ENCODE measurements around the gene RSRC2. TPM values are rescaled to one million over a fixed set of nuclear protein-coding genes. Genes with fewer than 3 reads are reported as not detected.

RSRC2 gene
- total RNA-seq, 6 experiments from 2014 or later: 17.6 to 27.7 (median 23.4) TPM

DNA sequence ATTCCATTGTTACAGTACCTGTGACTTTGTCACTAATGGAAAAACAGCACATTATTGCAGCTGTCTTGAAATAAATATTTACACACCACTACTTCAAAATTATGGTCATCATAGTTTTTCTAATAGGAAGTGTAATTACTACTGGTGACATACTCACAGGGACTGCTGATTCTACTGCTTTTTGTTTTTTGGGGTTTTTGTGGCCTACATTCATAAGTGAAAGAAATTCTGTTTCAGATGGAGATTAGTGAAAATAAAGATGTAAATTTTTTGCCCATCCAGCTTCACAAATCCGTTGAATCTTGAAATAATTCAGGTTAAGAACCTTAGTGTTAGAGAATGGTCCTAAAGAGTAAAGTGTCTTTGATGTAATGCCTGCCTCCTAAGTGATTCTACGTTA lies 17.8 kb upstream of the RSRC2 start:
- Histone ChIP-seq H3K27me3 (no peaks in the 10 kb centered on the region), H3K4me3 (no peak overlapping the region), H3K36me3 (no peaks in the 10 kb centered on the region), H3K9me3 (no peaks in the 10 kb centered on the region), H3K27ac (no peak overlapping the region), H3K4me1 (no peaks in the 10 kb centered on the region)
- TF ChIP-seq, protein P1, sequence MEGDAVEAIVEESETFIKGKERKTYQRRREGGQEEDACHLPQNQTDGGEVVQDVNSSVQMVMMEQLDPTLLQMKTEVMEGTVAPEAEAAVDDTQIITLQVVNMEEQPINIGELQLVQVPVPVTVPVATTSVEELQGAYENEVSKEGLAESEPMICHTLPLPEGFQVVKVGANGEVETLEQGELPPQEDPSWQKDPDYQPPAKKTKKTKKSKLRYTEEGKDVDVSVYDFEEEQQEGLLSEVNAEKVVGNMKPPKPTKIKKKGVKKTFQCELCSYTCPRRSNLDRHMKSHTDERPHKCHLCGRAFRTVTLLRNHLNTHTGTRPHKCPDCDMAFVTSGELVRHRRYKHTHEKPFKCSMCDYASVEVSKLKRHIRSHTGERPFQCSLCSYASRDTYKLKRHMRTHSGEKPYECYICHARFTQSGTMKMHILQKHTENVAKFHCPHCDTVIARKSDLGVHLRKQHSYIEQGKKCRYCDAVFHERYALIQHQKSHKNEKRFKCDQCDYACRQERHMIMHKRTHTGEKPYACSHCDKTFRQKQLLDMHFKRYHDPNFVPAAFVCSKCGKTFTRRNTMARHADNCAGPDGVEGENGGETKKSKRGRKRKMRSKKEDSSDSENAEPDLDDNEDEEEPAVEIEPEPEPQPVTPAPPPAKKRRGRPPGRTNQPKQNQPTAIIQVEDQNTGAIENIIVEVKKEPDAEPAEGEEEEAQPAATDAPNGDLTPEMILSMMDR (IDR thresholded peaks at IDR 0.05): no peak
- no peak for TF ChIP-seq POLR2A (IDR thresholded peaks at IDR 0.05)
- DNase-seq: no peak
- no peak for ATAC-seq
- WGBS (ENCODE audit: insufficient coverage, low coverage, low lambda C conversion rate, missing lambda C conversion rate): 93% methylated on average over 2 of the region's 2 CpGs
- intact Hi-C loops (cut with DNase I): no loop called here

DNA sequence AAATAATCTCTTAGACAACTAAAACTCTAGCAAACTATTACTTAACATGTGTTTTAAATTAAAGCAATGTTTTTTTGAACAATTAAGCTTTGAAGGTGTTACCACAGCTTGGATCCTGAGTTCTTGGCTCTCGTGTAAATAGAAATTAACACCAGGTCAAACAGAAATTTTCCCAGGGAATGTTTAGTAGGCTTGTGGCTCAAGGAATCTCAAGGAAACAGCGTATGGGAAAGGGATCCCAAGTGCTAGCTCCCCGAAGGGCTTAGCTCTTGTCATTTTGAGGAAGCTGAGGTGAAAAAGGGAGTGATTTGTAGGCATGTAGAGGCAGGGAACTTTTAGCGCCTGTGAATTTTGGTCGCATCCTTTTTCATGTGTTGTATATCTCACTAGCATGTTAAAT lies 11.8 kb upstream of the RSRC2 start:
- 98% methylated on average over 4 of the region's 5 CpGs for whole genome bisulfite sequencing (ENCODE audit: insufficient coverage, low coverage, low lambda C conversion rate, missing lambda C conversion rate)
- no peaks in the 10 kb centered on the region for H3K4me1 ChIP-seq
- no peaks in the 10 kb centered on the region for H3K36me3 ChIP-seq

DNA sequence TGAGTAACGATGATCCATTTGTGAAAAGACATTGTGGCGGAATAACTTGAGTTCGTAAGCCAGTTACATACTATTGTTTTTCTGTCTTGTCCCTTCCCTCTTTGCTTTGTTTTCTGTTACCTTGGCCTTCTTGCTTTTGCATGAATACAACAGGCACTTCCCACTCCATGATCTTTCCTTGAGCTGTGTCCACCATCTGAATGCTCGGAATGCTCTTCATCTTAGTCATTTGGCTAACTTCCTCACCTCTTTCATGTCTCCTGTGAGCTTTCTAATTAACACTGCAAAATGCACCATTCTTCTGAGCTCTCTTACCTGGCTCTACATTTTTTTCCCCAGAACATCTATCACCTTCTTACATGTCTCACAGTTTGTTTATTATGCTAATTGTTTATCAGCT lies 10.3 kb upstream of the RSRC2 start:
- DNase-seq (no peak), ATAC-seq (no peak)
- Histone ChIP-seq H3K4me1 (no peaks in the 10 kb centered on the region), H3K27ac (no peak overlapping the region), H3K36me3 (no peaks in the 10 kb centered on the region), H3K4me3 (no peak overlapping the region), H3K9me3 (no peaks in the 10 kb centered on the region), H3K27me3 (no peaks in the 10 kb centered on the region)
- TF ChIP-seq, protein P1 (IDR thresholded peaks at IDR 0.05): no peak
- TF ChIP-seq POLR2A (IDR thresholded peaks at IDR 0.05): no peak
- intact Hi-C loops (cut with DNase I): no loop called here
- 97% methylated on average over 4 of the region's 4 CpGs for WGBS (ENCODE audit: insufficient coverage, low coverage, low lambda C conversion rate, missing lambda C conversion rate)

More for the DNA sequence above, 11.8 kb upstream of the RSRC2 start:
- Histone ChIP-seq H3K27me3 (no peaks in the 10 kb centered on the region), H3K9me3 (no peaks in the 10 kb centered on the region), H3K4me3 (no peak overlapping the region), H3K27ac (no peak overlapping the region)
- TF ChIP-seq, protein P1 (IDR thresholded peaks at IDR 0.05): no peak
- TF ChIP-seq POLR2A (IDR thresholded peaks at IDR 0.05): no peak
- no peak for ATAC-seq
- intact Hi-C loops (cut with DNase I): no loop called here
- no peak for DNase-seq

DNA sequence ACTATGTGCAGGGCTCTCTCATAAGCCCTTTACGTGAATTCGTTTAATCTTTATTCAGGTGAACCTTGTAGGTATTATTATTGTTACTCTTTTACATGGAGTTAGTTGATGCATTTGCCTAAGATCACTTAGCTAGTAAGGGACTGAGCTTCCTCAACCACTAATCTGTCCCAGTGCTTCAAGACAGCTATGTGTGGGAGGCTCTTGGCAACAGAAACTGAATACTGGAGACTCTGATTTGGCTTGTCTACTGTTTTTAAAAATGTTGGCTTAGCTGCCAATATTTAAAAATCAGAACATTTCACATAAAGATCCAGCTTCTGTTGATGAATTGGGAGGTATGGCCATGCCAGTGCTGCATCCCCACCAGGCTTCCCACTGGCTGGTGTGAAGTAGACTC lies 7.1 kb upstream of the RSRC2 start:
- intact Hi-C loops (cut with DNase I): no loop called here
- ATAC-seq: no peak
- WGBS (ENCODE audit: insufficient coverage, low coverage, low lambda C conversion rate, missing lambda C conversion rate): 100% methylated on average over 2 of the region's 2 CpGs
- Histone ChIP-seq H3K27me3 (no peaks in the 10 kb centered on the region), H3K36me3 (no peaks in the 10 kb centered on the region), H3K4me1 (no peaks in the 10 kb centered on the region), H3K9me3 (no peaks in the 10 kb centered on the region), H3K4me3 (no peak overlapping the region), H3K27ac (no peak overlapping the region)
- DNase-seq: no peak
- TF ChIP-seq POLR2A (IDR thresholded peaks at IDR 0.05): no peak
- TF ChIP-seq, protein P1 (IDR thresholded peaks at IDR 0.05): no peak

DNA sequence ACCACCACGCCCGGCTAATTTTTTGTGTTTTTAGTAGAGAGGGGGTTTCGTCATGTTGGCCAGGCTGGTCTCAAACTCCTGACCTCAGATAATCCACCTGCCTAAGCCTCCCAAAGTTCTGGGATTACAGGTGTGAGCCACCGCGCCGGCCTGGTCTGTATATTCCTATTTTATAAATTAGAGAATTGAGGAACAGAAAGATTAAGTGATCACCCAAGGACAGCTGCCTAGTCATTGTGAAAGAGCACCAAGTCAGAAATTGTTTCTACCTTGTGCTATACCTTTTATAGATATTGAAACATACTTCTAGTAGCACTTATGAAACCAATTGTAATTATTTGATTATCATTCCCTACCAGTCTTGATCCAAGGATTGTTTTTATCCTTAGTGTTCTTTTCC lies 2.3 kb upstream of the RSRC2 start:
- TF ChIP-seq, protein P1 (IDR thresholded peaks at IDR 0.05): no peak
- no peak for TF ChIP-seq POLR2A (IDR thresholded peaks at IDR 0.05)
- H3K27ac ChIP-seq: no peak overlapping the region
- H3K9me3 ChIP-seq: no peaks in the 10 kb centered on the region
- WGBS (ENCODE audit: insufficient coverage, low coverage, low lambda C conversion rate, missing lambda C conversion rate): 93% methylated on average over 5 of the region's 6 CpGs
- DNase-seq: no peak
- no peaks in the 10 kb centered on the region for H3K36me3 ChIP-seq
- intact Hi-C loops (cut with DNase I): no loop called here
- peaks cover 0 to 23% (median 9%) of the 10 kb centered on the region in 4 donors for H3K4me1 ChIP-seq
- no peaks in the 10 kb centered on the region for H3K27me3 ChIP-seq
- ATAC-seq: no peak
- H3K4me3 ChIP-seq: no peak overlapping the region
